K562 treated with DMSO at 1 percent for 4 hours (cell line): ENCODE data around the gene RYR3. TPM values are rescaled to one million over a fixed set of nuclear protein-coding genes. Genes with fewer than 3 reads are reported as not detected.

Experiments used
- total RNA-seq: library from RNA; unstranded; fragments of 300-600 nt; gene quantifications from 2 replicates; pipeline ENCODE4 v1.2.3, GENCODE V29; 2022; ENCODE audit not compliant: insufficient read depth

RYR3 gene
- not detected in 2 replicates for total RNA-seq

GRCh38 chr15:33310481-33311311 is at the start of gene RYR3:
TSS of gene RYR3 (plus strand) at chr15:33310967. CDS start at chr15:33311046, 79 bp downstream.

Other genes starting within 250 kb of the RYR3 start
- 0.08 and 0.10 TPM in 2 replicates for gene FMN1, start 116.3 kb upstream of the RYR3 start, total RNA-seq